NK-92 (cell line): ENCODE measurements around the gene VARS1.

Source experiments
- DNase-seq: peaks from one replicate; lab custom pipeline; 2025; ENCODE audit not compliant: unreplicated experiment; lab: John Stamatoyannopoulos, UW

VARS1 gene

GRCh38 chr6:31749301-31750036 is 46.1 kb downstream of the VARS1 start:
- DNase-seq, result no peak
